KOPT-K1 (cell line): ENCODE data around the gene DTX1.
A peak's percentile ranks its signal among the peaks of the same experiment; 100 is the strongest.

ENCODE experiments used
- H3K27ac ChIP-seq: fragments of 200-600 bp; sonication (generic); 2 replicates; pipeline ENCODE4 v1.5.1; 2016; ENCODE audit warnings: antibody characterized with exemption, mild to moderate bottlenecking, low read depth, low read length; ENCODE audit not compliant: poor library complexity, severe bottlenecking
- H3K36me3 ChIP-seq: fragments of 200-600 bp; sonication (generic); 2 replicates; pipeline ENCODE4 v1.5.1; 2017; ENCODE audit warnings: antibody characterized with exemption, mild to moderate bottlenecking, low read length, moderate library complexity; ENCODE audit not compliant: insufficient read depth
- H3K9me3 ChIP-seq: fragments of 200-600 bp; sonication (generic); 2 replicates; pipeline ENCODE4 v1.5.1; 2017; ENCODE audit warnings: antibody characterized with exemption, low read length, mild to moderate bottlenecking; ENCODE audit not compliant: insufficient read depth, poor library complexity, severe bottlenecking

The DTX1 gene

DNA sequence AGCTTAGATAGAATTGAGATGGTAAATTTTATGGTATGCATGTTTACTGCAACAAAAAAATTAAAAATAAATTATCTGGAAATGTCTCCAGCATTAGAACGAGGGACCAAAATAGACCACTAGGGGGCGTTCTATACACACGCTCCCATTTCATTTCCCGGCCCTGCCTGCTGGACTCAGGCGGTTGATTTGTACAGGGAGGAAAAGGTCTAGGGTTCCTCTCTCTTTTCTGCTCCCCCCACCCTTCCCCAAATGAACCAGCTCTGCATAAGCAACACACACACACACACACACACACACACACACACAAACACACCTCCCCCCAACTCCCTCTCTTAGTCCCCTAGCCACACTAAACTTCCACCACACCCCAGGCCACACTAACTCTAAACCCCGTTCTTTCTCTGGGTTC, 7.8 kb upstream of the DTX1 start:
- H3K36me3 ChIP-seq: no peaks in the 10 kb centered on the region
- peak overlapping the region; percentile 62 for H3K27ac ChIP-seq
- H3K9me3 ChIP-seq: no peaks in the 10 kb centered on the region

DNA sequence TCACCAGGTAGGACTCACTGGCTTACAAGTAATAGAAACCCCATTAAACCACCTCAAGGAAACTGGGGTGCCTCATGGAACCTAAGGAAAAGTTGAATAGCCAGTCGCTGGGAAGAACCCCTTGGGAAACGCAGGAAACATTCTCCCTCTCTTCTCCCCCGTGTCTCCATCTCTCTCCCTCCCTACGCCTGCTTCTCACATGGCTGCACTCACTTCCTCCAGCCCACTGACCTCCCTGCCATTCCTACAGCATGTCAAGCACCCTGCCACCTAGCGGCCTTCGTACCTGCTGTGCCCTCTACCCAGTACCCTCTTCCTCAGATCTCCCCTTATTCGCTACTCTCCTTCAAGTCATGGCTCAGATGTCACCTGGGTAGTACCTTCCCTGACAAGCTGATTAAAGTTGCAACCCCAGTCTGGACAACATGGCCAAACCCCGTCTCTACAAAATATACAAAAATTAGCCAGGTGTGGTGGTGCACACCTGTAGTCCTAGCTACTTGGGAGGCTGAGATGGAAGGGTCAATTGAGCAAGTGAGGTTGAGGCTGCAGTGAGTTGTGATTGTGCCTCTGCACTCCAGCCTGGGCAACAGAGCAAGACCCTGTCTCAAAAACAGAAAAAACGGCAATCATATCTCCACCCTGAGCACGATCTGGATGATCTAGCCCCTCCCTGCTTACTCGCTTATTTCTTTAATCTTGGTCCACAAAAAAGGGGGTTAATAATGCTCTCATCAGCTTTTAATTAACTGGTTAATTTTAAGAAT, 6.4 kb upstream of the DTX1 start:
- no peaks in the 10 kb centered on the region for H3K9me3 ChIP-seq
- no peaks in the 10 kb centered on the region for H3K36me3 ChIP-seq
- peak overlapping the region; percentile 62 for H3K27ac ChIP-seq

GRCh38 chr12:113050795-113051194, 5.7 kb upstream of the DTX1 start:
- no peaks in the 10 kb centered on the region for H3K9me3 ChIP-seq
- no peak overlapping the region for H3K27ac ChIP-seq
- H3K36me3 ChIP-seq: no peaks in the 10 kb centered on the region

DNA sequence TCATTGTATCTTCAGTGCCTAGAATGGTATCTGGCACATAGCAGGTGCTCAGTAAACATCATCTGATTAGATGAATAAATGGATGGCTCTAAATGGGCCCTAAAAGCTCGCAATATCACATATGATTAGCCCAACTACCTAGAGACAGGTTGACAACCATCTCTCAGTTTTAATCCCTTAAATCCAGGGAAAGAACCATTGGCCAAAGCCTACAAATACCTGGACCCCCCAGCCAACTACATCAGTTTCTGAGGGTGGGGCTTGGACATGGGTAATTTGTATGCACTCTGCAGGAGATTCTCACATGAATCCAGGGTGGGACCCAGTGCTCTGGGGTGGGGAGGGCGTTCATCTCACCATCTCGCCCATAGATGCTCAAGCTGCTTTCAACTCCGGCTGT, 4.8 kb upstream of the DTX1 start:
- Histone ChIP-seq H3K27ac (peak overlapping the region; percentile 46), H3K36me3 (no peaks in the 10 kb centered on the region), H3K9me3 (no peaks in the 10 kb centered on the region)

DNA sequence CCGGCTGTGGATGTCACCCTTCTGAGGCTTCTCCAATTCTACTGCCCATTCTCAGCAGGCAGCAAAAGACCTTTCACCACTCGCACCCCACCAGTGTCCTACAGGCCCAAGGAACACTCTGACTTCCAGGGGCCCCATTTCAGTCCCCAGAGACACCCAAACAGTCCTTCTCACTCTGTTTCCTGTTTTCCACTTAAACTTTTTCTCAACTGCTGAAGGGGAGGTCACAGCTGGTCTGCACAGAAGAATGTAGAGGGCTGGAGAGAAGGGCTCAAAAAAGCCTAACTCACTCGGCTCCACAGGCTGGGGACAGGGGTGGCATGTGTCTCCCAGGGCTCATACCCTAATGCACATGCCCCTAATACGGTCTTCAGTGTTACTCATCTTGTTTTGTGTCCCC, 4.2 kb upstream of the DTX1 start:
- peak overlapping the region; percentile 46 for H3K27ac ChIP-seq
- H3K9me3 ChIP-seq: no peaks in the 10 kb centered on the region
- no peaks in the 10 kb centered on the region for H3K36me3 ChIP-seq

DNA sequence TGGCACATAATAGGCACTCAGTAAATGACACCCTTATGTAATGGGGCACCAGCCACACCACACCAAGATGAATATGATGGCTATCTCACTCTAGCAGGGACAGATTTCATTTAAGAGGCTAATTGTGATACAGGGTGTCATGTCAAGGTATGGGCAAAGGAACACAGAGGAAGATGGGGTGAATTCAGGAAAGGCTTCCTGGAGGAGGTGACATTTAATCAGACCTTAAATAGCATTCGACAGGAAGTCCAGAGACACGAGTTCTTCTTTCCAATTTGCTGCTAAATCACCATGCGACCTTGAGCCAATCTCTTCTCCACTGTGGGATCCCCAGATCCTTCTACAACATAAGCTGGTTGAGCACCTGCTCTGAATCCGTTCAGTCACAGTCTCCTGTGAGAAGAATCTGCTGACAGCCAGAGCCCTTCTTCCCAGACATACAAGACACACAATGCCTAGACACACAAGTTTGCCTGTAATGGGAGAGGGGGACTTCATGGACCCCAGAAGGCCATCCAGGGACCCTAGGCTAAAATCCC, 1.5 kb upstream of the DTX1 start:
- Histone ChIP-seq H3K27ac (peak overlapping the region; percentile 76), H3K36me3 (peaks cover 25% of the 10 kb centered on the region), H3K9me3 (no peaks in the 10 kb centered on the region)

- Histone ChIP-seq H3K27ac (peak overlapping the region; percentile 76), H3K36me3 (peaks cover 32% of the 10 kb centered on the region), H3K9me3 (no peaks in the 10 kb centered on the region)
Measured at GRCh38 chr12:113055594-113056380, 743 bp upstream of the DTX1 start.

DNA sequence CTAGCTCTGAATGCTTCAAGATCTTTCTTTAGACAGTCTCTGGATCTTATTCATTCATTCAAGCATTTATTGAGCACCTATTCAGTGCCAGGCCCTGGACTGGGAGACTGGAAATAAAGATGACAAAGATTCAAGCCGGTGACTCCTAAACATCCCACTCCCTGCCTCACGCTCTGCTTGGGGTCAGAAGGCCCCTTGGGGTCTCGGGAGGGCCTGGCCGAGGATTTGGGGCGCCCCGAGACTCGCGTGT, 224 bp upstream of the DTX1 start:
- Histone ChIP-seq H3K36me3 (peaks cover 38% of the 10 kb centered on the region), H3K9me3 (no peaks in the 10 kb centered on the region), H3K27ac (peak overlapping the region; percentile 76)

GRCh38 chr12:113057565-113058485, 1.3 kb downstream of the DTX1 start:
- Histone ChIP-seq H3K36me3 (peaks cover 51% of the 10 kb centered on the region), H3K27ac (peak overlapping the region; percentile 76), H3K9me3 (no peaks in the 10 kb centered on the region)

DNA sequence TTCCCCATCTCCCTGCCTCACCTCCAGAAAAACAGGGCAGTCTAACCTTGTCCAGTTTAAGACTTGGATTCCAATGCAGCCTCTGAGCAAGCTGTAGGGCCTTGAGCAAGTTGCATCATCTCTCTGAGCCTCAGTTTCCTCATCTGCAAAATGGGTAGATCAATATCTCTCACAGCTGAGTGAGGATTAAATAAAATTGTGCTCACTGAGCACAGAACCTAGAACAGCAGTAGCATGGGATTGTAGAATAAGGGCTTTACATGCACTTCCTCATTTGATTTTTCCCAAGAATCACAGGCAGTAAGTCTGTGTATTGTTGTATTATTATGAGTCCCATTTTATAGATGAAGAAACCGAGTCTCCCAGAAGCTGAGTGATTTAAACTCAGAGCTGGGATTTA, 2.0 kb downstream of the DTX1 start:
- H3K36me3 ChIP-seq: peaks cover 58% of the 10 kb centered on the region
- peak overlapping the region; percentile 76 for H3K27ac ChIP-seq
- H3K9me3 ChIP-seq: no peaks in the 10 kb centered on the region

- Histone ChIP-seq H3K27ac (peak overlapping the region; percentile 76), H3K36me3 (peaks cover 64% of the 10 kb centered on the region)
Measured at GRCh38 chr12:113059071-113059595, 2.6 kb downstream of the DTX1 start.

GRCh38 chr12:113060336-113060960, 3.9 kb downstream of the DTX1 start:
- Histone ChIP-seq H3K27ac (peak overlapping the region; percentile 76), H3K9me3 (no peaks in the 10 kb centered on the region), H3K36me3 (peaks cover 77% of the 10 kb centered on the region)

More at GRCh38 chr12:113059071-113059595, 2.6 kb downstream of the DTX1 start:
- H3K9me3 ChIP-seq: no peaks in the 10 kb centered on the region

- Histone ChIP-seq H3K9me3 (no peaks in the 10 kb centered on the region), H3K36me3 (peaks cover 84% of the 10 kb centered on the region), H3K27ac (peak overlapping the region; percentile 76)
Measured at GRCh38 chr12:113061061-113061694, 4.6 kb downstream of the DTX1 start.
